C1 segment of cervical spinal cord (tissue), 14 donors: Measurements from ENCODE around the gene SV2B.

Experiments
- DNase-seq, 14 donors: peaks; one replicate each; lab custom pipeline; 2025; lab: John Stamatoyannopoulos, UW

Gene SV2B

DNA sequence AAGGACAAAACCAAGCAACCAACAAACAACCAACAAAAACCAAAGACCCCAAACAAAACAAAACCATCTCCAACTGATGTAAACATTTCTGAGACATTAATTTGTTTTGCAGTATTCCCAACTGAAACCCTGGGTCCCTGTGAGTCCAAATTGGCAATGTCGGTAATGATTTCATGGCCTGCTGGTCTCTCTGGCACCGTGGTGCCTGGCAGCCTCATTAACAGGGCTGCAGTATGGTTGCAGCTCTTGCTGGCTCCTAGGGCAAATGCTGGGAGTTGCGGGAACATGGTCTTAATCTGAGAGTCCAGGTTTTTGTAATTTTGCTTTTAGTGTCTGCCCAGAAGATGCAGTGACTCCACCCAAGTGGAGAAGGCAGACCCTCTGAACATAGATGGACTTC is 128.3 kb downstream of the SV2B start:
- peak in 1 of 14 donors; percentile 93 for DNase-seq

DNA sequence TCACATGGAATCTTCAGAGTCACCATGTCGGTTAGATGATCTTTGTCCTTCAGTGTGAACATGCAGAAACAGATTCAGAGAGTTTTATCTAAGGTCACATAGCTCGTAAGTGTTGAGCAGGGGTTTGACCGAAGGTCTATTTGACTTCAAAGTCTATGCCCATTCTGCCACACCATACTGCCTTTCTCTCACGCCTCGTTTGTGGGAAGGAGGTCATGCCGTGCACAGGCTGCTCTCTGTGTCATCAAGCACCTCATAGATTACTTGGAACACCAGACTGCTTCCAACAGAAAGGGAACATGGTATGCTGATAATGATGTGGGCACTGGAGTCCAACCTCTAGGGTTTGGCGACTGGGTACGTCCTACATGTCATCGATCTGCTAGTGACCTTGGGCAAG is 128.8 kb downstream of the SV2B start:
- peak in 1 of 14 donors; percentile 76 for DNase-seq

DNA sequence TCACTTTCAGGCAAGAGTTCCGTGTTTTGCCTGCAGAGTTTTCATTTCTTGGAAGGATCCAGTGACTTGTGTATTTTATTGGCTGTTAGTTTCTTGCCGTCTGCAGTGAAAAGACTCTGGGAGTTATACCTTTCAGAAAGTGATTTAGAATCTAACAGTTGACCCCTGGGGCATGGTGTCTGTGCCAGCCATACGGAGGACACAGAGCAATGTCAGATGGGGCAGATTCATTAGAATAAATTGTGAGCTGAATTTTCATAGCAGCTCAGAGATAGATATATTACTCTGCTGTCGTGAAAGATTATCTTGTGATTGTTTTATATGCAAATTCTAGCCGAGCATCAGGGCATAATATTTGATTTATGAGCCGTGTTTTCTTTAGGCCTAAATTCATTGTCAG is 131.6 kb downstream of the SV2B start:
- DNase-seq: no peak

DNA sequence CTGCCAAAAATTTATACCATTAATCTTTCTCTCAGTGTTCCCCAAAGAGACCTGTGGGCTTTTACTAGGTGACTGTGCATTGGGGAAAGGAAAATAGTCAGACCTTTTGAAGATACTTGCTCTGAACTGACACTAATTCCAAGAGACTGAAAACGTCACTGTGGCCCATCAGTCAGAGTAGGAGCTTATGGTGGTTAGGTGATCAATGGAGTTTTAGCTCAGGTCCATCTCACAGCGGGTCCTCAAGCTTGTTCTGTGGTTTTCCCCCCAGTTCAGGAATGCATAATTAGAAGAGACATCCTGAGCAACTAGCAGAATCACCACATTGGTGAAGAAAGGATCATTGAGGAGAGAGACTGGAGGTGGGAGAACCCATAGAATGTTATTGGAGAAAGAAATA is 134.7 kb downstream of the SV2B start:
- no peak for DNase-seq

DNA sequence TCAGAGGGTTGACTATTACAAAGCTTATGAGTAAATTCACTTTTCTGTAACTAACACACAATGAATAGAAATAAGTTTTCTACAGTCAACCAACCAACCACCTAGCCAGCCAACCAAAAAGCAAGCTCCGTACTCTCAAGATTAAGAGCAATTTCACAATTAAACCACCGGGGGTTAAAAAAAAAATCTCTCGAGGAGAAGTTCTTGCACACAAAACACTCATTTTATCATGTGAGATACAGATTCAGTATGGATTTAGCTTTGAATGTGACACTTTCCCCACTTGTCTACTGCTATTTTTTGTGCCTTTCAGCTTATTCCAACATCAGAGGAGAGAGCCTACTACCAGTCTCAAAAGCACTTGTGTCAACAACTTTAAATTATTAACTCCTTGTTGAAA is 135.3 kb downstream of the SV2B start:
- DNase-seq: no peak

DNA sequence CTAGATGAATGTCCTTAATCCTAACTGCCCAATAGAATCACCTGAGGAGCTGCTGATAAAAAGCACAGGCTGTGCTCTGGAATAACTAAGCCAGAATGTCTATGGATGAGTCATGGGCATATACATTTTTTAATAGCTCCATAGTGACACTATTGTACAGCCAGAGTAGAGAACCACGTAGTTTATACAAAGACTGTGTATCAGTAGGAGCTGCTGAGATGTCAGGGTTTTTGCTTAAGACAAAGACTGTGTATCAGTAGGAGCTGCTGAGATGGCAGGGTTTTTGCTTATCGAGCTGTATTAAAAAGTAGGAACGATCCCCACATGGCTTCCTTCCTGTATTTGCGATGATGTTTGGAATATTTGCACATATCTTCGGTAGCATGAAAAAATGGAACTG is 137.4 kb downstream of the SV2B start:
- DNase-seq: no peak

DNA sequence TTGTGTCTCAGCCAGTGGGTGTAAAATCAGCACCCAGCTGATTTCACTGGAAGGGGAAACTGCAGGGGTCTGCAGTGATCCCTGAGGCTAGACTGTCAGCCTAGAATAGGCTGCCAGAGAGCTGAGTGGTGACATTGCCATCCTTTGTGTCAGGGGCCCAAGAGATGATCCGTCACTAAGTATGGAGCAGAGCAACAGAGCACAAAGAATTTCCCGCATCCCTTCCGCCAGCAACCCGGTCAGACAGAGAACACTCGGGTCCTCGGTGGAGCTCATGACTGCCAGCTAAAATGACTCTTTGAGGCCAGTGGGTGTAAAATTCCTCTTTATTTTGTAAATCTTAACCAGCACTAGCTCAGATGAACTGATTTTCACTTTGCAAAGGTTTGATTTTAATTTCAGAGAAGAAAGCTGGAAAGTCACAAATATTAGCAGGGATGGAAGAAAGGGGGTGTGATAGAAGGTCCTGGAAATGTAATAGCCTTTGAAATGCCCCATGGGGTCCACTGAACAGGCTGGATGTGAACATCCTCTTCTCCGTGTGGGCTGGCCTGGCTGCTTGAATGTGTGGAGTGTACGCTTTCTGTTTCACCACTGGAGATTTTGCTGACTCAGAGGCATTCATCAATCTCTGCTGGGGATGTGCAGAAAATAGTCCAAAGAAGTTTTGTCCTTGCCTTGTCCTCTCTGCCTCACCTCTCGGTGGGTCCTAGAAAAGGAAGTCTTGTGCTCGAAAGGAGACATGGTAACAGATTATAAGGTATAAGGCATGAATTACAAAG is 138.8 kb downstream of the SV2B start:
- DNase-seq: peak in 4 of 14 donors; percentile 17 to 60 (median 38)

DNA sequence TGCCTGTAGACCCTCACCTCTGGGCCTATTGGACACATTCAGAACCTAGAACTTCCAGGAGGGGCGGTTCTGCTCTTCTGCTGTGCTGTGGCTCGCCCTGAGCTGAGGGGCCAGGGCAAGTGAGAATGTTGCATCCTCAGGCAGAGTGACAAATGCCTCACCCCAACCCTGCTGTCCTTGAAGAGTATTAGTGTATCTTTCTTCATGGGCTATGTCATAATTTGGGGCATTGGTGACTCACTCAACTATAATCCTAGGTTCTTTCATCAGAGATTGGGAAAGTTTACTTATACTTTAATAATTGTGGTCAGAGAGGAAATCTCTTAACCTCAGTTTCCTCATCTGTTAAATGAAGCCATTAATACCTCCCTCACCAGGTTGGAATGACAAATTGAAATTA is 143.8 kb downstream of the SV2B start:
- DNase-seq: no peak

DNA sequence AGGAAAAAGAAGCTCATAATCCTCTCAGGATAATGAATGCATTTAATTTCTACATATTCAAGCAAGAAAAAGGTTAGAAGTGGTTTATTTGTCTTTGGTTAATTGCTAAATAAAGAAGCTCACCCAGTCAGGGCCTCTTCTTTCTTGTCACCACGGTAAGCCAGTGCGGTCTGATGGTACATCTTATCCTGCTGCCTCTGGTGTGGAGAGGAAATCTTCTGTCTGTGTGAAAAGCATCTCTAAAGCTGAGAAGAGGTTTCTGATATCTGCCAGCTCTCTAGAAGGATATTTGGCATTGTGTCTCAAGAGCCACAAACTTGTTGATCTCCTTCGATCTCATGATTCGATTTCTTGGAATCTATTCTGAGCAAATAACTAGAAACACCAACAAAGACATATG is 144.9 kb downstream of the SV2B start:
- DNase-seq: no peak

DNA sequence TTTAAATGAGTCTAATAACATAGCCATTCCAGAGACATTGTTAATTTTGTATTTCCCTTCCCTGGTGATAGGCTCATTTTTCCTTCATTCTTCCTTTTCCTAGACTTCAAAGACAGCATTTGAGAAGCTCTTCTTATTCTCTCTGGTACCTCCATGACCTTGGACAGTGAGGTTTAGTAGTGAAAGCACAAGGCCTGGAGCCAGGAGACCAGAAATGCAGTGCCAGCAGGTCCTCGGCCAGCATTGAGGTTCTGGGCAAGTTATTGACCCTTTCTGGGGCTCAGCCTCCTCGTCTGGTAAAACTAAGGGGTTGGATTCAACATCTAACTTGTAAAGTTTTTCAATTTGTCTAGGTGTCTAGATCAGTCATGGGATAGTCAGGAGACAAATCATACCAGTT is 146.9 kb downstream of the SV2B start:
- DNase-seq: no peak

DNA sequence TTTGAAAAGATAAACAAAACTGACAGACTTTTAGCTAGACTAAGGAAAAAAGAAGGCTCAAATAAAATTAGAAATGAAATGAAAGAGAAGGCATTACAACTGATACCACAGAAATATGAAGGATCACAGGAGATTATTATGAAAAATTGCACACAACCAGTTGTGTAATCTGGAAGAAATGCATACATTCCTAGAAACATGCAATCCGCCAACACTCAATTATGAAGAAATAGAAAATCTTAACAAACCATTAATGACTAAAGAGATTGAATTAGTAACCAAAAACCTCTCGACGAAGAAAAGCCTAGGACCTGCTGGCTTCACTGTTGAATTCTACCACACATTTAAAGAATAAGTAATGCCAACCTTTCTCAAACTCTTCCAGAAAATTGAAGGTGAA is 149.5 kb downstream of the SV2B start:
- DNase-seq: no peak

DNA sequence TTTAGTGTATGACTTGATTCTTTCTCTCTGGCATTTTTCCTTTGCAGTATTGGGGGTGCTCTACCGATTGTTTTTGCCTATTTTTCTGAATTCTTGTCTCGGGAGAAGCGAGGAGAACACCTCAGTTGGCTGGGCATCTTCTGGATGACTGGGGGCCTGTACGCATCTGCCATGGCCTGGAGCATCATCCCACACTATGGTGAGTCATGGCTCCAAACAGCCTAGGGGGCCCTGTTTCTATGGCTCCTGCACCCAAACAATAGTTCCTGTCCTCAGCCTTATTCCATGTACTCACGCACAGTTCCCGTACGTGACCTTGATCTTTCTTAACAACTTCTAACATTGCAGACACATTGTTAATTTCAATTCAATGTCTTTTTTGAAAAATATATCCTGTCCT is 152.3 kb downstream of the SV2B start:
- no peak for DNase-seq

DNA sequence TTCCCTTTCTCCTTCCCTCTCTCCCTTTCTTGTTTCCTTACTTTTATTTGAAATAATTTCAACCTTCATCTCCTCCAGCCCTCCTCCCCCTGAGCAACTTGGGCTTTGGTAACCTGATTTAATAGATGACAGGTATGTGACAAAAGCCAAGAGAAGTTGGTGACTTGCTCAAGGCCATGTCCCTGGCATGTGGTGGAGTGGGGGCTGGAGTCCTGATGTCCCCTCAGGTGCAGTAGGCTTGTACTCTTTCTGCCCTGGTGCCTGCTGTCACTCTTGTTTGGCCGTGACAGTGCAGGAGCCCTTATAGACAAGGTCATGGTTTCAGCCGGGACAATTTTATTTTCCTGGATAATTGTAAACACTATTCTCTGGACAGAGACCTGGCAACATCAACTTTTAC is 152.7 kb downstream of the SV2B start:
- DNase-seq: no peak

DNA sequence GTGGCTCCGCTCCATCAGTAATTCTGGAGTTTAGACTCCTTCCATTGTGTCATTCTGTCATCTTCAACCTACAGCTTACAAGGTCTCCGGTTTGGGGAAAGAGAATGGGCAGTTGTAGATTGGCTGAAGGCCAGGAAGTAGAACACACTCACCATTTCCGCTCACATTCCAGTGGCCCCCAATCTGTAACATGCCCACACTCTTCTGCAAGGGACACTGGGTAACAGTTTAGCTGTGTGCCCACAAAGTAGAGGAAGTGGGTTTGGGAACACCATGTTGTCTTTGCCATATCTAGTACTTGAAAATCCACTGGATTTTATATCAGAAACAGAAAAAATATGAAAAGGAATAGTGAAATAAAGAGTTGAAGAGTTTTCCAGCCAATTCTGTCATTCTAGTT is 153.5 kb downstream of the SV2B start:
- DNase-seq: no peak

DNA sequence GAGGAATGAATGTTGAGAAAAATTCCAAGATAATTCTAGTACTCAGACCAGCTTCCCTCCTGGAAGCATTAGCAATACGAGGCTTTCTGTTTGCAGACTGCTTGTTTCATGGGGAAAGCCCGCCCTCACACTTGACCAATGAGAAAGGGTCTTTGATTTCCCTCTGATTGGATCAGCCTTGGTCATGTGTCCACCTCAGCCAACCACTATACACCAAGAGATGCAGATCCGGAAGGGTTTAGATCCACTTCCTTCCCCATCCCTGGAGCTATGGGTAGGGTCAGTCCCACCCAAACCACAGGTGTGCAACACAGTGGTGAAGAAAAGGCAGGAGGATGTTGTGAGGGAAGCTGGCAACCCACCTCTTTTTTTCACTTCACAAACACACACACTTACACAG is 154.7 kb downstream of the SV2B start:
- DNase-seq: no peak

DNA sequence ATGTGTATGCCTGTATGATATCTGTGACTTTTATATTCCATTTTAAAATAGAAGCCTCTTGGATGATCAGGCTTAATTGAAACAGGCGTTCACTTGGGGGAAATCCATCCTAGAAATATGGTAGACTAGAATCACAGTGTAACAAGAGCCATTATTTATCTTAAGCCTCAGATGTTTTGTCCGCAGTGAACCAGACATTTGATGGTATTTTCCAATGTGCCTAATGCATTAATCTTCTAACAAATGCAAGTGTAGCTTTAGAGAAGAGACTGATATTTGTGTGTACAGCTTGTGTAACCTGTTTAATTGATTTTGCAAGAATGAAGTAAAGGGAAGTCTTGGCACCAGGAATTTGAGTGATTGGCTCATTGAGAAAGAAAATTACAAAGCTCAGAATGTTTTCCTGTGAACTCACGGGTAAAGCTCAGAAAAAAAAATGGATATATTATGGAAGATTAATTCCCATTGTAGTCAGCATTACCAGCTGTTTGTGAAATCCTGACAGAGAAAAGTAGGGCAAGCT is 155.7 kb downstream of the SV2B start:
- no peak for DNase-seq

DNA sequence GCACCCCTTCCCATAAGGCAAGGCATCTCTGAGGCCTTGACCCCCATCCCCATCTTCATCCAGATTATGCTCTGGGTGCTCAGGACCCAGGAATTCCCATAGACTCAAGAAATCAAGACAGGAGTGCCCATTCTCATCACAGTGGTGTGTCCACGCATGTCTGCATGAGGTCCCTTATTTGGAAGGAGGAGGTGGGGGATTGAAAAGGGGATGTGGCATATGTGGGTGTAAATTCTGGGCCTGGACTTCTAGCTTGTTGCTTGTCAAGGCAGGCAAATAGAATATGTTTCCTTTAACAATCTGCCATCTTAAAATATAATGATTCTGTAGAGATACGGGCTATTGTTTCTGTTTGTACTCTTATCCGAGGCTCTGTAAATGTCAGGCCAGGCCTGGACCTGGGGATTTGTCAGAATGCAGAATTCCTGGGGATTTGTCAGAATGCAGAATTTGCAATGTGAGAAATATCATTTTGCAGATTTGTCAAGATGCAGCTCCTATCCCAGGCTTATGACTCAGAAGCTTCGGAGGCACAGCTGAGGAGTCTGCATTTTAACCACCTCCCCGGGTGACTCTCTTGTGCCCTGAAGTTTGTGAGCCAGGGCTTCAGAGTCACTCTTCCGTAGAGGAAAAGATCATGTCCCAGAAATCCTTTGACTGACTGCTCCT is 157.8 kb downstream of the SV2B start:
- no peak for DNase-seq

DNA sequence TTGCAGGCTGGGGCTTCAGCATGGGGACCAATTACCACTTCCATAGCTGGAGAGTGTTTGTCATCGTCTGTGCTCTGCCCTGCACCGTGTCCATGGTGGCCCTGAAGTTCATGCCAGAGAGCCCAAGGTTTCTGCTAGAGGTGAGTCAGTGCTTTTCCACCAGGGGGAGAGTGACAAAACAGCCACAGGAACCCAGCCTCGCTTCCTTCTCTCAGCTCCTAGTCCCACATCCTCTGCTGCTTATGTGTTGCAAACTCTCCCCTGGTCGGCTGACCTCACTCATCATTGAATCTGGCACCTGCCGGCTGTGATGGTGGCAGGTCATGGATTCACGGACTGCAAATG is 158.3 kb downstream of the SV2B start:
- DNase-seq: no peak

DNA sequence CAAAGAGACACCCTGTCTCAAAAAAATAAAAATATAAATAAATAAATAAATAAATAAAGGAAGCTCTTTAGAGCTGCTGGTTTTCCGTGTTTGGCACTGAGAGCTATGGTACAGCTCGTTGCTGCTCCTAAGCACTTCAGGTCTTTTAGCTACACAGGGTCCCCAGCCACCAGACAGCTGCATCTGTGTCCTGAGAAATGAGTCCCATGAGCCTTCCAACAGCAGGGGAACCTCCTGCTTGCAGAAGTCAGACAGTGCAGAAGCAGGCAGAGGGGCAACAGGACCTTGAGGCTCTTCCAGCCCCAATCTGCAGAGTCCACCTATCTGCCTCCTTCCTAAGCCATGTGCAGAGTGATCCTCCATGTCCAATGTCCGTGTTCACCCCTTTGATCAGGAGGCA is 159.0 kb downstream of the SV2B start:
- DNase-seq: no peak

DNA sequence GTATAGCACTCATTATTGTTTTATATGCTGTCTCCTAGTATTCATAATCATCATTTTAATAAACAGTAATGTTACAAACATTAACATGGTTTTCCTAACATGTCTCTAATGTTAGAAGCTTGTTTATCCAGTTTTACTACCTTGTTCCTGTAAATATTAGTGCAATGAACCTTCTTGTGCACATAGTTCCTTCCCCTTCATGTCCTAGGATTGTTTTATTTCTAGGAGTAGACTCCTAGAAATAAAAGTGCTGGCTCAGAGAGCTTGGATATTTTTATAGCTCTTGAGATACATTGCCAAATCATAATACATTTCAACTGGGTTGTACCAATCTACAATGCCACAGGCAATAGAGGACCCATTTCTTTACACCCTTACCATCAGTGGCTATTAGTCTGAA is 161.3 kb downstream of the SV2B start:
- no peak for DNase-seq

DNA sequence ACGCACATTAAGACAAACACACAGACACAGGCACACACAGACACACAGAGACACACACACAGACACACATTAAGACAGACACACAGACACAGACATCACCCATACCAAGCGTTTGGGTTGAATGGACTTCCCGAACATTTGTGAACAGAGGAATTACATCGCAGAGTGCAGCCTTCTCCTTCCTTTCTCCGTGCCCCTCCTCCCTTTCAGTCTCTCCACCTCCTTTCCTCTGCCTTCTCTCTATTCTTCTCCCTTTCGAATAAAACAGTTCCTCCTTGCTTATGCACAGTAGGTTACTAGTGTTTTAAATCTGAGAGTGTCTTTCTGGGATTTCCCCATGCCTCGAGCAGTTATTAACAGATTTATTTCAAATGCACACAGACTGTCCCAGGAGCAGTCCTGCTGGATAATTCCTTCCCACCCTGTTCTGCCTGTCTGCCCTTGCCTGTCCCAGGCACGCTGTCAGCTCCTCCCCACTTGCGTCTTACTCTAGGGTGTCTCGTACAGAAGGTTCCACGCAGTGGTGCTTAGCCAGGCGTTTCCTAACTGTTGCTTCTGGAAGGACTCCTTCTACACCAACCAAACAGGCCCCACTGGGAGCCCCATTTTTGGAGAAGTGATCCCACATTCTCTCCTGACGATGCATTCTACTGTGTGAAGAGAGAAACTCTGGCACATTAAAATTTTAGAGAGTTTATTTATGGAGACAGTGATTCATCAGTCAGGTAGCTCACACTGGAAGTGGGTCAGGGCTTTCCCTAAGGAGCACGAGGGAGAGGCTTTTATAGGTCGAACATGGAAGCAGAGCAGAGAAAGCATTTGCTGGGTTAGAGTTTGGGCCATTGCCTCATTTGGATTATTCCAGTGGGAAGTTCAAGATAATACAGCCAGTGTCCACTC is 163.8 kb downstream of the SV2B start:
- DNase-seq: peak in 2 of 14 donors; percentile 7 to 63

DNA sequence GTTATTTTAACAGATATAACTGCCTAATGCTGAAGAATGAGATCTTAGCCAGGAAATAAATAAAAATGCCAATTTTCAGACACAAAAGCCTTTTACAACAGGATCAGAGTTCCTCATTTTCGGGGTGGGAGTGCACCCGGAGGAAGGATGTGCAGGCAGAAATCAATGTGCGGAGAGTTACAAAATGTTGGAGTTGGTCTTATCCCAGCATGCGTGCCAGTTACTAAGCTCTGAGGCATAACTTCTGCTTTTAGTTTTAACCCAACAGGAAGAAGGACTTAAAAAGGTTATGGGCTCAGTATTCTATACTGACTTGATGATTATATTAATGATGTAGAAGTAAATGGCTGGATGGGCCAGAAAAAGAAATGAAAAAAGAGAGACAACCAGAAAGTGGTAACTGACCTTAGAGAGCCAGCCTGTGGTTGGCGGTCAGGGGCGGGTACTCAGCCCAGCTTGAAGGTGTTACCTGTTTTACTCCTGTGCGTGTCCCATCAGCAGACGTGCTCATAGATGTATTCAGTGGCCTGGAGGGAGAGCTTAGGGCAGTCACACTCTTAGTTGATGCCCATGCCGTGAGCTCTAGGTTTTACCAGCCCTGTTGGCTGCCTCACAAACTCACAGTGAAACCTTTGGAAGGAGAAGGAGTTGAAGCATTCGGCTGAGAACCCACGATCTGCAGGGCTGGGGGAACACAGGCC is 164.7 kb downstream of the SV2B start:
- DNase-seq: no peak
